ENCODE measurements around the gene CCDC136.

The CCDC136 gene

DNA sequence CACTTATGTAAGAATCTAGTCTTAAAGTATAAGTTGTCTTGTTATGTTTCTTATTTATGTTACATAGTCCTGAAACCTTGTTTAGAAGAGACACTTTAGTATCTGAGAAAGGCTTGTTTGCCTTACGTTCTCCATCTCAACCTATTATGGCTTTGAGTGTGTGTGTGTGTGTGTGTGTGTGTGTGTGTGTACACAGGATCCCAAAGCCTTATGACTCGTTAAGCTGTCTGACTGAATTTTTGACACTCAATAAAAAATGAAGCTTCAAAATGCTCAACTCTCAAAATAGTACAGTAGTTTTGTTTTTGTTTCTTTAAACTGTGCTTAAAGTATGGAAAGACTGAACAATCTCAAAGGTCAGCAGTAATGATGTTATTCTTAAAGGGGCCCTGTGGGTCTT lies 34.6 kb upstream of the CCDC136 start:
- Histone ChIP-seq H3K9ac (ENCODE audit: low read depth in 1 of 2, low read length in 2 of 2) (no peak overlapping the region), H3K27ac (ENCODE audit: low read depth in 2 of 2, low read length in 2 of 2) (no peak overlapping the region), H3K36me3 (ENCODE audit: control insufficient read depth in 2 of 2, insufficient read depth in 2 of 2, low read length in 2 of 2) (peaks cover 41 to 57% of the 10 kb centered on the region in 2 donors), H3K9me3 (ENCODE audit: control insufficient read depth in 2 of 2, low read length in 2 of 2) (no peaks in the 10 kb centered on the region), H3K4me1 (ENCODE audit: control insufficient read depth in 2 of 2, insufficient read depth in 2 of 2, low read length in 2 of 2) (no peaks in the 10 kb centered on the region), H3K4me3 (ENCODE audit: low read length in 2 of 2) (no peak overlapping the region), H3K27me3 (ENCODE audit: control insufficient read depth in 2 of 2, insufficient read depth in 2 of 2, low read length in 2 of 2) (no peaks in the 10 kb centered on the region)

DNA sequence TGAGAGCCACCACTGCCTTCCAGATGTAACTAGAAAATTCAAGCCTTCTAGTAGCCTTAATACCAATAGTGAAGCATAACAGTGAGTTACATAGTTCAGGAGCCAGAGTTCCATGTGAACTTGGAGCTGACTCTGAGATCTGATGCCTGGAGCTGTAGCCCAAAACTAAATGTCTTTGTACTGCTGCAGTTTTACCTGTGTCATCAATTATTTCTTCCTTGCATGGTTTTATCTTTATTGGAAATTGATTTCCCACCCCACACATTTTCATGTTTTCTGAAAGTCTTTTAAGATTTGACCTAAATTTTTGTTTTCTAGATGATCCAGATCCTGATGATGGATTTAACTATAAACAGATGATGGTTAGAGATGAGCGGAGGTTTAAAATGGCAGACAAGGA lies 33.2 kb upstream of the CCDC136 start:
- H3K27ac ChIP-seq (ENCODE audit: low read depth in 2 of 2, low read length in 2 of 2) = no peak overlapping the region
- no peak overlapping the region for H3K9ac ChIP-seq (ENCODE audit: low read depth in 1 of 2, low read length in 2 of 2)
- no peaks in the 10 kb centered on the region for H3K27me3 ChIP-seq (ENCODE audit: control insufficient read depth in 2 of 2, insufficient read depth in 2 of 2, low read length in 2 of 2)
- no peak overlapping the region for H3K4me3 ChIP-seq (ENCODE audit: low read length in 2 of 2)
- no peaks in the 10 kb centered on the region for H3K9me3 ChIP-seq (ENCODE audit: control insufficient read depth in 2 of 2, low read length in 2 of 2)
- no peaks in the 10 kb centered on the region for H3K4me1 ChIP-seq (ENCODE audit: control insufficient read depth in 2 of 2, insufficient read depth in 2 of 2, low read length in 2 of 2)
- H3K36me3 ChIP-seq (ENCODE audit: control insufficient read depth in 2 of 2, insufficient read depth in 2 of 2, low read length in 2 of 2) = peaks cover 41 to 52% of the 10 kb centered on the region in 2 donors

DNA sequence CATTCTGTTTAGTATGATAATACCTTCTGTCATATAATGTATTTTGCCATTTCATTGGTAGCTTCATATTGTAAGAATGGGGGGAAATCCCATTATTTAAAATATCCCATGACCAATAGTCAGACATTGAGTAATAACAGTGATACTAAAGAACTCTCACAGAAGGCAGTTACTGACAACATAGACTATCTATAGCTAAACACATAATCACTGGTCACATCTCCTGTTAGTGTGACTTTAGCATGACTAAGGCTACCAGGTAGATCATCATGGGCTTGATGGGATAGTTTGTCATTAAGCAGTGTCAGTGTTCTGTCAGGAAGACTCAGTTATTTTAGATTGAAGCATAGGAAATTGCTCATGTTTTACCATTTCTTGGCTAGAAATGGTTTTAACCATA lies 32.5 kb upstream of the CCDC136 start:
- no peaks in the 10 kb centered on the region for H3K4me1 ChIP-seq (ENCODE audit: control insufficient read depth in 2 of 2, insufficient read depth in 2 of 2, low read length in 2 of 2)
- no peaks in the 10 kb centered on the region for H3K27me3 ChIP-seq (ENCODE audit: control insufficient read depth in 2 of 2, insufficient read depth in 2 of 2, low read length in 2 of 2)
- no peak overlapping the region for H3K9ac ChIP-seq (ENCODE audit: low read depth in 1 of 2, low read length in 2 of 2)
- no peaks in the 10 kb centered on the region for H3K9me3 ChIP-seq (ENCODE audit: control insufficient read depth in 2 of 2, low read length in 2 of 2)
- H3K27ac ChIP-seq (ENCODE audit: low read depth in 2 of 2, low read length in 2 of 2) = no peak overlapping the region
- H3K36me3 ChIP-seq (ENCODE audit: control insufficient read depth in 2 of 2, insufficient read depth in 2 of 2, low read length in 2 of 2) = peaks cover 41 to 50% of the 10 kb centered on the region in 2 donors
- no peak overlapping the region for H3K4me3 ChIP-seq (ENCODE audit: low read length in 2 of 2)

DNA sequence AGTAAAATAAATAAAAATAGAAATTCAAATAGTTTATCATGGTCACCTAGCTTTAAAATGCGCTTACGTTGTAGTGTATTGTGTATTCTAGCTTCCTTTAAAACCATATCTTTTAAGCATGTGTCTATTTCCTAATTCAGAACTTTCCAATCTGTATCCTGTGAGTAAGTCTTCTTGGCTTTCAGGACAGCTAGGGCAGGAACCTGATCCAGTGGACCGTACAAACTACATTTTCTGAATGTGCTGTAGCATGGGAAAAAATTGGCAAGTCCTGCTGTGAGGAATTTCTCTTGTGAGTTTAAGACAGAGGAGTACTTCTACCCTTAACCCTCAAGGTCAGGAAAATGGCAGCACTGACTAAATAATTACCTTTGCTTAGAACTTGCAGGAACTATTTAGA lies 28.2 kb upstream of the CCDC136 start:
- no peak overlapping the region for H3K9ac ChIP-seq (ENCODE audit: low read depth in 1 of 2, low read length in 2 of 2)
- no peaks in the 10 kb centered on the region for H3K4me1 ChIP-seq (ENCODE audit: control insufficient read depth in 2 of 2, insufficient read depth in 2 of 2, low read length in 2 of 2)
- H3K27me3 ChIP-seq (ENCODE audit: control insufficient read depth in 2 of 2, insufficient read depth in 2 of 2, low read length in 2 of 2) = no peaks in the 10 kb centered on the region
- H3K27ac ChIP-seq (ENCODE audit: low read depth in 2 of 2, low read length in 2 of 2) = no peak overlapping the region
- peaks cover 39 to 61% of the 10 kb centered on the region in 2 donors for H3K36me3 ChIP-seq (ENCODE audit: control insufficient read depth in 2 of 2, insufficient read depth in 2 of 2, low read length in 2 of 2)
- no peak overlapping the region for H3K4me3 ChIP-seq (ENCODE audit: low read length in 2 of 2)
- H3K9me3 ChIP-seq (ENCODE audit: control insufficient read depth in 2 of 2, low read length in 2 of 2) = no peaks in the 10 kb centered on the region

DNA sequence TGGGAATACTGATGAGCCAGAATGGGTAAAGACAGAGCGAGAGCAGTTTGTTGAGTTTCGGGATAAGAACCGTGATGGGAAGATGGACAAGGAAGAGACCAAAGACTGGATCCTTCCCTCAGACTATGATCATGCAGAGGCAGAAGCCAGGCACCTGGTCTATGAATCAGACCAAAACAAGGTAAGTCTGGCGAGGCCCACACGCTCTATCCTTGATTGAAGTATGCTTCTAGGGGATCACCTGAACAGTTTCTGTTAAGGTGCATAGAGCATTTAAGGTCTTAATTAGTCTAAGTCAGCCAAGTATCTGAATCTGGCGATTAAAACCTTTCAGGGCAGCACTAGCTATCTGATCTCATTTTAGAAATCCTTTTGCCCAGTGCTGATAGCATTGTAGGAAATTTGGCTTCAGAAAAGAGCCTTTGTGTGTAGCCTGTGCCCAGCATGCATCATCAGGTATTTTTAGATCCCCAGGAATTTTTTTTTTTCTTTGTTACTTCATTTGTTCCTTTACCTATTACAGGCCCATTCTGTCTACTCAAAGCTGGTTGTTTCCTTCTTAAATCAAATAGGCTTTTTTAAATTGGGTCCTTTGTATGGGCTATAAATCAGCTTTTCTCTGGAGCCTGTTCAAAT lies 24.2 kb upstream of the CCDC136 start:
- Histone ChIP-seq H3K4me1 (ENCODE audit: control insufficient read depth in 2 of 2, insufficient read depth in 2 of 2, low read length in 2 of 2) (no peaks in the 10 kb centered on the region), H3K4me3 (ENCODE audit: low read length in 2 of 2) (no peak overlapping the region), H3K36me3 (ENCODE audit: control insufficient read depth in 2 of 2, insufficient read depth in 2 of 2, low read length in 2 of 2) (peaks cover 53 to 58% of the 10 kb centered on the region in 2 donors), H3K9me3 (ENCODE audit: control insufficient read depth in 2 of 2, low read length in 2 of 2) (no peaks in the 10 kb centered on the region), H3K27ac (ENCODE audit: low read depth in 2 of 2, low read length in 2 of 2) (no peak overlapping the region), H3K9ac (ENCODE audit: low read depth in 1 of 2, low read length in 2 of 2) (no peak overlapping the region), H3K27me3 (ENCODE audit: control insufficient read depth in 2 of 2, insufficient read depth in 2 of 2, low read length in 2 of 2) (no peaks in the 10 kb centered on the region)

DNA sequence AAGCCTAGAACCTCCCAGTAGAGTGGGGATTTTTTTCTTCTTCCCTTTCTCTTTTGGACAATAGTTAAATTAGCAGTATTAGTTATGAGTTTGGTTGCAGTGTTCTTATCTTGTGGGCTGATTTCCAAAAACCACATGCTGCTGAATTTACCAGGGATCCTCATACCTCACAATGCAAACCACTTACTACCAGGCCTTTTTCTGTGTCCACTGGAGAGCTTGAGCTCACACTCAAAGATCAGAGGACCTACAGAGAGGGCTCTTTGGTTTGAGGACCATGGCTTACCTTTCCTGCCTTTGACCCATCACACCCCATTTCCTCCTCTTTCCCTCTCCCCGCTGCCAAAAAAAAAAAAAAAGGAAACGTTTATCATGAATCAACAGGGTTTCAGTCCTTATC lies 21.5 kb upstream of the CCDC136 start:
- Histone ChIP-seq H3K9me3 (ENCODE audit: control insufficient read depth in 2 of 2, low read length in 2 of 2) (no peaks in the 10 kb centered on the region), H3K4me1 (ENCODE audit: control insufficient read depth in 2 of 2, insufficient read depth in 2 of 2, low read length in 2 of 2) (no peaks in the 10 kb centered on the region), H3K4me3 (ENCODE audit: low read length in 2 of 2) (no peak overlapping the region), H3K27me3 (ENCODE audit: control insufficient read depth in 2 of 2, insufficient read depth in 2 of 2, low read length in 2 of 2) (no peaks in the 10 kb centered on the region), H3K9ac (ENCODE audit: low read depth in 1 of 2, low read length in 2 of 2) (no peak overlapping the region), H3K27ac (ENCODE audit: low read depth in 2 of 2, low read length in 2 of 2) (no peak overlapping the region), H3K36me3 (ENCODE audit: control insufficient read depth in 2 of 2, insufficient read depth in 2 of 2, low read length in 2 of 2) (peaks cover 46 to 50% of the 10 kb centered on the region in 2 donors)

DNA sequence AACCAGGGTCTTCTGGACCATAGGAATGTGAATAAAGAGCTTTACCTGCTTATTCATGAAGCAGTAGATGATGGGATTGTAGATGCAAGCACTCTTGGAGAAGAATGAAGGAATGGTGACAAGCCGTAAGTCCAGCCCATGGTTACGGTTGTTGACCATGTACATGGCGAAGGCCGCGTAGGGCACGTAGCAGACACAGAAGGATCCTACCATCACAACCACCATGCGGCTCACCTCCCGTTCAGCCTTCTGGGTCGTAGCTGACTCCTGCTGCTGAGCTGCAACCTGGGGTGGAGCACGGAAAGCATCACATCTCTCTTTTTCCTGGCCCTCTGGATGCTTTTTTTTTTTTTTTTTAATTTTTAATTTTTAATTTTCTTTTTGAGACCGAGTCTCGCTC lies 18.2 kb upstream of the CCDC136 start:
- Histone ChIP-seq H3K27ac (ENCODE audit: low read depth in 2 of 2, low read length in 2 of 2) (no peak overlapping the region), H3K36me3 (ENCODE audit: control insufficient read depth in 2 of 2, insufficient read depth in 2 of 2, low read length in 2 of 2) (peaks cover 30 to 36% of the 10 kb centered on the region in 2 donors), H3K9me3 (ENCODE audit: control insufficient read depth in 2 of 2, low read length in 2 of 2) (no peaks in the 10 kb centered on the region), H3K27me3 (ENCODE audit: control insufficient read depth in 2 of 2, insufficient read depth in 2 of 2, low read length in 2 of 2) (no peaks in the 10 kb centered on the region), H3K4me1 (ENCODE audit: control insufficient read depth in 2 of 2, insufficient read depth in 2 of 2, low read length in 2 of 2) (no peaks in the 10 kb centered on the region), H3K4me3 (ENCODE audit: low read length in 2 of 2) (no peak overlapping the region), H3K9ac (ENCODE audit: low read depth in 1 of 2, low read length in 2 of 2) (no peak overlapping the region)

DNA sequence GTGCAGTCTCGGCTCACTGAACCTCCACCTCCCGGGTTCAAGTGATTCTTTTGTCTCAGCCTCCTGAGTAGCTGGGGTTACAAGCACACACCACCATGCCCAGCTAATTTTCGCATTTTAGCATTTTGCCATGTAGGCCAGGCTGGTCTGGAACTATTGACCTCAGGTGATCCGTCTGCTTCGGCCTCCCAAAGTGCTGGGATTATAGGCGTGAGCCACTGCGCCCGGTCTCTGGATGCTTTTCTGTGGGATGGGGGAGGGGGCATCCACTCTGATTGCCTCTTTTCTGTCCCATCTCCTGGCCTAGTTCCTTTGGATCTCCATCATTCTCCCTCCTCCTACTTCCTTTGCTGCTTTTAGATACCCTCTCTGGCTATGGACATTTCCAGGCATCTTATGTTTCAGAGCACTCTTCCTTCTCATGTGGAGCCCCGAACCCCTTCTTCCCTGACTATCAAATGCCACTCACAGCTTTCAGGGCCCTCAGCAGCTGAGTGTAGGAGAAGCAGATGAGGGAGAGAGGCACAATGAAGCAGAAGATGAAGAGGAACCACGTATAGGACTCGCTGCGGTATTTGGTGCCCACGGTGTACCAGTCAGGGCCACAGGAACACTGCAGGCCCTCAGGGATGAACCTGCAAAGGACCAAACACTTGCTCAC lies 17.6 kb upstream of the CCDC136 start:
- no peak overlapping the region for H3K4me3 ChIP-seq (ENCODE audit: low read length in 2 of 2)
- H3K27me3 ChIP-seq (ENCODE audit: control insufficient read depth in 2 of 2, insufficient read depth in 2 of 2, low read length in 2 of 2) = no peaks in the 10 kb centered on the region
- peaks cover 26 to 32% of the 10 kb centered on the region in 2 donors for H3K36me3 ChIP-seq (ENCODE audit: control insufficient read depth in 2 of 2, insufficient read depth in 2 of 2, low read length in 2 of 2)
- H3K9ac ChIP-seq (ENCODE audit: low read depth in 1 of 2, low read length in 2 of 2) = no peak overlapping the region
- H3K9me3 ChIP-seq (ENCODE audit: control insufficient read depth in 2 of 2, low read length in 2 of 2) = no peaks in the 10 kb centered on the region
- H3K4me1 ChIP-seq (ENCODE audit: control insufficient read depth in 2 of 2, insufficient read depth in 2 of 2, low read length in 2 of 2) = no peaks in the 10 kb centered on the region
- no peak overlapping the region for H3K27ac ChIP-seq (ENCODE audit: low read depth in 2 of 2, low read length in 2 of 2)

DNA sequence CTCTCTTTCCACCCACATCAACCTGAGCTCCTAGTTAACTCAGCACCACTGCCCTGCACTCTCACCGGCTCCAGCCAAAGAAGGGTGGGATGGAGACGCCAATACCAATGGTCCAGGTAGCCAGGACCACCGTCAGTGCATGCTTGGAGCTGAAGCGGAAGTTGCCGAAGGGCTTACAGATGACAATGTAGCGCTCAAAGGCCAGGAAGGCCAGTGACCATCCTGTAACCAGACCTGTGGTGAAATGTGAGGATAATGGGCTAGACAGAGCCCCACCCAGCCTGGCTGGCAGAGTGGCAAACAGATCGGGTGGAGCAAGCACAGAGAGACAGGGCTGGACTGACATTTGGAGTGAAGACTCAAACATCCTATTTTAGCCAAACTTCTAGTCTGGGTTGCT lies 16.8 kb upstream of the CCDC136 start:
- Histone ChIP-seq H3K36me3 (ENCODE audit: control insufficient read depth in 2 of 2, insufficient read depth in 2 of 2, low read length in 2 of 2) (peaks cover 20 to 25% of the 10 kb centered on the region in 2 donors), H3K9me3 (ENCODE audit: control insufficient read depth in 2 of 2, low read length in 2 of 2) (no peaks in the 10 kb centered on the region), H3K9ac (ENCODE audit: low read depth in 1 of 2, low read length in 2 of 2) (no peak overlapping the region), H3K27me3 (ENCODE audit: control insufficient read depth in 2 of 2, insufficient read depth in 2 of 2, low read length in 2 of 2) (no peaks in the 10 kb centered on the region), H3K27ac (ENCODE audit: low read depth in 2 of 2, low read length in 2 of 2) (no peak overlapping the region), H3K4me3 (ENCODE audit: low read length in 2 of 2) (no peak overlapping the region), H3K4me1 (ENCODE audit: control insufficient read depth in 2 of 2, insufficient read depth in 2 of 2, low read length in 2 of 2) (no peaks in the 10 kb centered on the region)

DNA sequence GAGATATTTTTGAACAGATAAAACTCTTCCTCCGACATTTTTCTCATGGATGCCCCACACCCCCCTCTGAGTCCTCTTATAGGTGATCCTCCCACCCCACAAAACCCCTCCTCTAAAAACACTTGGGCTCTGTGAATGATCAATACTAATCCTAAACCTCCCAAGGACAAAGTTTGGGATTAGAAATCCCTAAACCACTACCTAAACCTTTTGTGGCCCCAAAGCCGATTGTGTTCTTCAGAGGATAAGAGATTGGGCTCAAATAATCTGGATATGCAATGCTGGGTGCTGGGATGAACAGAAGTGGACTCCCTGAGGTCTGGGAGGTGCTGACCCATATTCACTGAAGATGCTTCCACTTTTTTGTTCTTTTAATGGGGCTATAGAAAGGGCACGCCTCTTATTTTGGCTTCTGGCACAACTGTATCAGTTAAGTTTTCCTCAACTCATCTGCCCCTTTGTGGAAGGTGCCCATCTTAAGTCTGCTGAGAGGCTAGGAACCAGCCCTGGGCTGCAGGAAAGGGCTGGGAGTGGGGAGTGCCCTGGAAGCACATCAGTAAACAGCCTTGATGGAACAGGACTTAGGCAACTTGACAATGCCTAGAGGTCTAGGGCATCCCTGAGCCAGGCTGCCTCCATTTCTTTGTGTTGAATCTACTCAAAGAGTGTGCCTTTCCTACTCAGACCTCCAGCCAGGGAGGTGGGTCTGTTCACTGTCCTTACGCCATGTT lies 15.9 kb upstream of the CCDC136 start, which contains the start of gene OPN1SW:
Gene OPN1SW, minus strand, starts transcription at position 51 of the 731 bp plus-strand sequence. Its CDS starts 13 bp downstream, at position 38.
- Histone ChIP-seq H3K4me1 (ENCODE audit: control insufficient read depth in 2 of 2, insufficient read depth in 2 of 2, low read length in 2 of 2) (no peaks in the 10 kb centered on the region), H3K27ac (ENCODE audit: low read depth in 2 of 2, low read length in 2 of 2) (no peak within 1 kb of the TSS), H3K4me3 (ENCODE audit: low read length in 2 of 2) (no peak within 1 kb of the TSS), H3K36me3 (ENCODE audit: control insufficient read depth in 2 of 2, insufficient read depth in 2 of 2, low read length in 2 of 2) (peaks cover 10 to 15% of the 10 kb centered on the region in 2 donors), H3K9me3 (ENCODE audit: control insufficient read depth in 2 of 2, low read length in 2 of 2) (no peaks in the 10 kb centered on the region), H3K27me3 (ENCODE audit: control insufficient read depth in 2 of 2, insufficient read depth in 2 of 2, low read length in 2 of 2) (no peaks in the 10 kb centered on the region), H3K9ac (ENCODE audit: low read depth in 1 of 2, low read length in 2 of 2) (no peak within 1 kb of the TSS)

Data from mucosa of rectum (tissue), 2 donors.